Neural crest cell (in vitro differentiated cells): ENCODE measurements around the gene GFOD1. TPM values are rescaled to one million over a fixed set of nuclear protein-coding genes. Genes with fewer than 3 reads are reported as not detected.

Source experiments
- DNase-seq: peaks from one replicate; pipeline ENCODE4 v3.0.0; 2021; ENCODE audit warnings: low read depth, mixed read lengths, low spot score
- H3K27ac Mint-ChIP-seq: one replicate; pipeline ENCODE4 v1.8.0; 2021; ENCODE audit warnings: mild to moderate bottlenecking, mixed read lengths; ENCODE audit not compliant: unreplicated experiment
- H3K27me3 Mint-ChIP-seq: 2 replicates; pipeline ENCODE4 v1.8.0; 2021; ENCODE audit warnings: low read depth, mild to moderate bottlenecking, mixed read lengths
- H3K36me3 Mint-ChIP-seq: 2 replicates; pipeline ENCODE4 v1.8.0; 2021; ENCODE audit warnings: low read depth, mild to moderate bottlenecking, mixed read lengths
- H3K4me1 Mint-ChIP-seq: 2 replicates; pipeline ENCODE4 v1.8.0; 2021; ENCODE audit warnings: mixed read lengths
- H3K4me3 Mint-ChIP-seq: one replicate; pipeline ENCODE4 v1.8.0; 2021; ENCODE audit warnings: mild to moderate bottlenecking, mixed read lengths
- H3K9me3 Mint-ChIP-seq: 2 replicates; pipeline ENCODE4 v1.8.0; 2021; ENCODE audit warnings: mixed read lengths
- CTCF ChIP-seq: fragments of 200-600 bp; sonication (generic); conservative IDR thresholded peaks from 2 replicates; pipeline ENCODE4 v1.5.0; 2021; ENCODE audit warnings: antibody characterized with exemption, mild to moderate bottlenecking
- total RNA-seq: library from RNA; stranded (reverse); gene quantifications from 2 replicates; pipeline ENCODE4 v1.2.1, GENCODE V29; 2021

The GFOD1 gene
- total RNA-seq, 1 donor from 2014 or later = 2.2 TPM

- TF ChIP-seq CTCF = no peak
- DNase-seq = no peak
- Mint-ChIP-seq H3K9me3 (no peaks in the 10 kb centered on the region), H3K27ac (no peak overlapping the region), H3K27me3 (no peaks in the 10 kb centered on the region), H3K4me1 (peaks cover 22% of the 10 kb centered on the region), H3K36me3 (no peaks in the 10 kb centered on the region), H3K4me3 (no peak overlapping the region)
Measured at GRCh38 chr6:13471184-13471583, 16.2 kb downstream of the GFOD1 start.

GRCh38 chr6:13470238-13471140 lies 16.9 kb downstream of the GFOD1 start:
- H3K36me3 Mint-ChIP-seq = no peaks in the 10 kb centered on the region
- no peak overlapping the region for H3K4me3 Mint-ChIP-seq
- TF ChIP-seq CTCF = no peak
- H3K27ac Mint-ChIP-seq = peak overlapping the region; percentile 23
- peaks cover 22% of the 10 kb centered on the region for H3K4me1 Mint-ChIP-seq
- H3K9me3 Mint-ChIP-seq = no peaks in the 10 kb centered on the region
- H3K27me3 Mint-ChIP-seq = no peaks in the 10 kb centered on the region
- DNase-seq = peak; percentile 14

- H3K9me3 Mint-ChIP-seq = no peaks in the 10 kb centered on the region
- no peak overlapping the region for H3K27ac Mint-ChIP-seq
- H3K36me3 Mint-ChIP-seq = no peaks in the 10 kb centered on the region
- TF ChIP-seq CTCF = no peak
- H3K27me3 Mint-ChIP-seq = no peaks in the 10 kb centered on the region
- no peak for DNase-seq
- H3K4me1 Mint-ChIP-seq = peaks cover 22% of the 10 kb centered on the region
- no peak overlapping the region for H3K4me3 Mint-ChIP-seq
Measured at GRCh38 chr6:13469693-13470092, 17.7 kb downstream of the GFOD1 start.

- no peak for DNase-seq
- Mint-ChIP-seq H3K9me3 (no peaks in the 10 kb centered on the region), H3K4me3 (no peak overlapping the region), H3K27ac (no peak overlapping the region), H3K36me3 (no peaks in the 10 kb centered on the region), H3K4me1 (peaks cover 22% of the 10 kb centered on the region), H3K27me3 (no peaks in the 10 kb centered on the region)
- no peak for TF ChIP-seq CTCF
Measured at GRCh38 chr6:13468839-13469238, 18.6 kb downstream of the GFOD1 start.

- H3K4me1 Mint-ChIP-seq = peaks cover 29% of the 10 kb centered on the region
- no peak overlapping the region for H3K4me3 Mint-ChIP-seq
- H3K27me3 Mint-ChIP-seq = no peaks in the 10 kb centered on the region
- no peak for TF ChIP-seq CTCF
- no peaks in the 10 kb centered on the region for H3K9me3 Mint-ChIP-seq
- DNase-seq = no peak
- no peaks in the 10 kb centered on the region for H3K36me3 Mint-ChIP-seq
- H3K27ac Mint-ChIP-seq = no peak overlapping the region
Measured at GRCh38 chr6:13467216-13467600, 20.2 kb downstream of the GFOD1 start.
